ENCODE data around the gene KCNAB2. TPM values are rescaled to one million over a fixed set of nuclear protein-coding genes. Genes with fewer than 3 reads are reported as not detected.

Gene KCNAB2
- polyA plus RNA-seq, 1 of the 3 experiments (the other 2 are of a cell fraction): 7.6 TPM

- Histone ChIP-seq H3K36me3 (replicated peaks in 1 of 2; ENCODE audit: control insufficient read depth in 1 of 2, insufficient read depth in 2 of 2, low read length in 1 of 2) (no peaks in the 10 kb centered on the region), H3K4me2 (no peak overlapping the region), H3K9me3 (no peaks in the 10 kb centered on the region), H3K4me1 (ENCODE audit: control insufficient read depth in 1 of 2, insufficient read depth in 2 of 2, low read depth in 1 of 2, low read length in 1 of 2) (peaks cover 0 to 7% of the 10 kb centered on the region in 2 experiments; a peak in 1 of 4 replicates), H3K9me2 (no peaks in the 10 kb centered on the region), H3F3A (replicated peaks; ENCODE audit: insufficient read depth) (no peaks in the 10 kb centered on the region), H2AFZ (ENCODE audit: low read depth) (no peak overlapping the region), H3K4me3 (ENCODE audit: low read depth in 2 of 2, low read length in 1 of 2) (no peak overlapping the region), H3K79me2 (ENCODE audit: insufficient read depth) (no peaks in the 10 kb centered on the region), H3K9ac (no peak overlapping the region), H3K27ac (ENCODE audit: low read depth in 2 of 2, low read length in 1 of 2) (no peak overlapping the region), H3K27me3 (ENCODE audit: insufficient read depth) (no peaks in the 10 kb centered on the region), H4K20me1 (ENCODE audit: insufficient read depth) (no peaks in the 10 kb centered on the region)
- WGBS (ENCODE audit: low lambda C conversion rate): 90% methylated on average over 5 of the region's 5 CpGs
- TF ChIP-seq ZBTB33 (IDR thresholded peaks at IDR 0.05; ENCODE audit: borderline replicate concordance, low read depth): no peak
- TF ChIP-seq POLR2AphosphoS5 (IDR thresholded peaks at IDR 0.05; ENCODE audit: low read depth, low read length): no peak
- TF ChIP-seq MAX (IDR thresholded peaks at IDR 0.05; ENCODE audit: low read depth): no peak
- TF ChIP-seq RCOR1 (IDR thresholded peaks at IDR 0.05; ENCODE audit: low read length): no peak
- TF ChIP-seq RAD21 (IDR thresholded peaks at IDR 0.05; ENCODE audit: low read length): no peak
- no peak for TF ChIP-seq NRF1 (IDR thresholded peaks at IDR 0.05; ENCODE audit: low read depth, low read length)
- TF ChIP-seq ELF1 (IDR thresholded peaks at IDR 0.05): no peak
- POLR2A ChIA-PET: no interaction called here
- DNase-seq: no peak
- CTCF ChIA-PET: interaction anchor here (0.8 to 1.0 kb wide), 2 partner anchors 13 to 27 kb away, joined by 3 read pairs; no protein-coding TSS in a partner anchor
Measured at GRCh38 chr1:6029351-6029750, 16.3 kb upstream of the KCNAB2 start.

GRCh38 chr1:6030132-6030531, 15.6 kb upstream of the KCNAB2 start:
- TF ChIP-seq FOXJ3 (CRISPR knock-in tag; IDR thresholded peaks at IDR 0.05): no peak
- TF ChIP-seq NFIC (IDR thresholded peaks at IDR 0.05; ENCODE audit: borderline replicate concordance): no peak
- TF ChIP-seq USF2 (IDR thresholded peaks at IDR 0.05; ENCODE audit: borderline replicate concordance, low read depth, low read length): no peak
- TF ChIP-seq TAF1 (IDR thresholded peaks at IDR 0.05; ENCODE audit: borderline replicate concordance, low read depth, low read length): no peak
- no peak for TF ChIP-seq MAX (IDR thresholded peaks at IDR 0.05; ENCODE audit: low read depth)
- no peak for TF ChIP-seq TCF12 (IDR thresholded peaks at IDR 0.05)
- no peak for TF ChIP-seq RXRA (IDR thresholded peaks at IDR 0.05; ENCODE audit: borderline replicate concordance, low read depth)
- no peak for TF ChIP-seq CHD2 (IDR thresholded peaks at IDR 0.05; ENCODE audit: low read length, partially characterized antibody)
- TF ChIP-seq FOXM1 (IDR thresholded peaks at IDR 0.05; ENCODE audit: low read depth): no peak
- H2AFZ ChIP-seq (ENCODE audit: low read depth): no peak overlapping the region
- no peaks in the 10 kb centered on the region for H3K36me3 ChIP-seq (replicated peaks in 1 of 2; ENCODE audit: control insufficient read depth in 1 of 2, insufficient read depth in 2 of 2, low read length in 1 of 2)
- 87% methylated on average over 5 of the region's 7 CpGs for WGBS (ENCODE audit: low lambda C conversion rate)
- POLR2A ChIA-PET: no interaction called here
- no peak for DNase-seq
- H4K20me1 ChIP-seq (ENCODE audit: insufficient read depth): no peaks in the 10 kb centered on the region
- CTCF ChIA-PET: interaction anchor here (1.0 kb wide), 1 partner anchor 28 kb away, joined by 3 read pairs; no protein-coding TSS in a partner anchor
- H3K79me2 ChIP-seq (ENCODE audit: insufficient read depth): no peaks in the 10 kb centered on the region
- peaks cover 0 to 12% of the 10 kb centered on the region in 2 experiments; a peak in 1 of 4 replicates for H3K4me1 ChIP-seq (ENCODE audit: control insufficient read depth in 1 of 2, insufficient read depth in 2 of 2, low read depth in 1 of 2, low read length in 1 of 2)
- H3K9ac ChIP-seq: no peak overlapping the region
- H3K4me2 ChIP-seq: no peak overlapping the region
- H3K4me3 ChIP-seq (ENCODE audit: low read depth in 2 of 2, low read length in 1 of 2): no peak overlapping the region
- no peaks in the 10 kb centered on the region for H3K9me3 ChIP-seq
- H3K9me2 ChIP-seq: no peaks in the 10 kb centered on the region
- H3F3A ChIP-seq (replicated peaks; ENCODE audit: insufficient read depth): no peaks in the 10 kb centered on the region
- H3K27me3 ChIP-seq (ENCODE audit: insufficient read depth): no peaks in the 10 kb centered on the region
- H3K27ac ChIP-seq (ENCODE audit: low read depth in 2 of 2, low read length in 1 of 2): no peak overlapping the region
